Measurements from ENCODE around the gene MMP24OS. TPM values are rescaled to one million over a fixed set of nuclear protein-coding genes. Genes with fewer than 3 reads are reported as not detected.

Gene MMP24OS
- total RNA-seq, 1 experiment from 2014 or later, result 7.4 TPM

- no peak for DNase-seq
- Histone ChIP-seq H3K36me3 (replicated peaks; ENCODE audit: control insufficient read depth, insufficient read depth, low read length) (no peaks in the 10 kb centered on the region), H3K4me3 (ENCODE audit: insufficient read depth, low read depth, low read length) (no peak overlapping the region), H3K27me3 (ENCODE audit: control insufficient read depth, insufficient read depth, low read length) (no peaks in the 10 kb centered on the region)
These were observed 37.1 kb upstream of the MMP24OS start for GRCh38 chr20:35314816-35315631.

GRCh38 chr20:35312318-35312717, 34.4 kb upstream of the MMP24OS start:
- no peaks in the 10 kb centered on the region for H3K27me3 ChIP-seq (ENCODE audit: control insufficient read depth, insufficient read depth, low read length)
- no peak overlapping the region for H3K4me3 ChIP-seq (ENCODE audit: insufficient read depth, low read depth, low read length)
- no peak for DNase-seq
- H3K36me3 ChIP-seq (replicated peaks; ENCODE audit: control insufficient read depth, insufficient read depth, low read length), result no peaks in the 10 kb centered on the region

GRCh38 chr20:35311822-35312221, 33.9 kb upstream of the MMP24OS start:
- no peak for DNase-seq
- no peaks in the 10 kb centered on the region for H3K27me3 ChIP-seq (ENCODE audit: control insufficient read depth, insufficient read depth, low read length)
- H3K36me3 ChIP-seq (replicated peaks; ENCODE audit: control insufficient read depth, insufficient read depth, low read length), result no peaks in the 10 kb centered on the region

GRCh38 chr20:35311409-35311808, 33.5 kb upstream of the MMP24OS start:
- H3K27me3 ChIP-seq (ENCODE audit: control insufficient read depth, insufficient read depth, low read length), result no peaks in the 10 kb centered on the region
- H3K4me3 ChIP-seq (ENCODE audit: insufficient read depth, low read depth, low read length), result no peak overlapping the region
- H3K36me3 ChIP-seq (replicated peaks; ENCODE audit: control insufficient read depth, insufficient read depth, low read length), result no peaks in the 10 kb centered on the region; the same call in 1 of the 2 replicates
- DNase-seq, result no peak

More at GRCh38 chr20:35311822-35312221, 33.9 kb upstream of the MMP24OS start:
- H3K4me3 ChIP-seq (ENCODE audit: insufficient read depth, low read depth, low read length), result no peak overlapping the region

- H3K27me3 ChIP-seq (ENCODE audit: control insufficient read depth, insufficient read depth, low read length), result no peaks in the 10 kb centered on the region
These were observed 30.0 kb upstream of the MMP24OS start for GRCh38 chr20:35307666-35308653.

GRCh38 chr20:35306931-35307517, 29.1 kb upstream of the MMP24OS start:
- no peak overlapping the region for H3K4me3 ChIP-seq (ENCODE audit: insufficient read depth, low read depth, low read length)
- no peaks in the 10 kb centered on the region for H3K27me3 ChIP-seq (ENCODE audit: control insufficient read depth, insufficient read depth, low read length)
- peak; percentile 83 for DNase-seq
- H3K36me3 ChIP-seq (replicated peaks; ENCODE audit: control insufficient read depth, insufficient read depth, low read length), result no peaks in the 10 kb centered on the region; the same call in 1 of the 2 replicates

More at GRCh38 chr20:35307666-35308653, 30.0 kb upstream of the MMP24OS start:
- no peak for DNase-seq
- Histone ChIP-seq H3K36me3 (replicated peaks; ENCODE audit: control insufficient read depth, insufficient read depth, low read length) (no peaks in the 10 kb centered on the region; the same call in 1 of the 2 replicates), H3K4me3 (ENCODE audit: insufficient read depth, low read depth, low read length) (no peak overlapping the region)

GRCh38 chr20:35305682-35306556, 28.0 kb upstream of the MMP24OS start:
- Histone ChIP-seq H3K27me3 (ENCODE audit: control insufficient read depth, insufficient read depth, low read length) (no peaks in the 10 kb centered on the region), H3K36me3 (replicated peaks; ENCODE audit: control insufficient read depth, insufficient read depth, low read length) (no peaks in the 10 kb centered on the region; the same call in 1 of the 2 replicates), H3K4me3 (ENCODE audit: insufficient read depth, low read depth, low read length) (no peak overlapping the region)
- DNase-seq, result no peak

GRCh38 chr20:35304956-35305355, 27.0 kb upstream of the MMP24OS start:
- H3K4me3 ChIP-seq (ENCODE audit: insufficient read depth, low read depth, low read length), result no peak overlapping the region
- DNase-seq, result no peak
- H3K27me3 ChIP-seq (ENCODE audit: control insufficient read depth, insufficient read depth, low read length), result no peaks in the 10 kb centered on the region
- no peaks in the 10 kb centered on the region; the same call in 1 of the 2 replicates for H3K36me3 ChIP-seq (replicated peaks; ENCODE audit: control insufficient read depth, insufficient read depth, low read length)

- H3K27me3 ChIP-seq (ENCODE audit: control insufficient read depth, insufficient read depth, low read length), result no peaks in the 10 kb centered on the region
- no peaks in the 10 kb centered on the region; the same call in 1 of the 2 replicates for H3K36me3 ChIP-seq (replicated peaks; ENCODE audit: control insufficient read depth, insufficient read depth, low read length)
- DNase-seq, result peak; percentile 94
- peak overlapping the region; percentile 27; the same call in 1 of the 2 replicates for H3K4me3 ChIP-seq (ENCODE audit: insufficient read depth, low read depth, low read length)
These were observed 26.0 kb upstream of the MMP24OS start for GRCh38 chr20:35303735-35304491.

- Histone ChIP-seq H3K4me3 (ENCODE audit: insufficient read depth, low read depth, low read length) (no peak overlapping the region), H3K36me3 (replicated peaks; ENCODE audit: control insufficient read depth, insufficient read depth, low read length) (no peaks in the 10 kb centered on the region; the same call in 1 of the 2 replicates), H3K27me3 (ENCODE audit: control insufficient read depth, insufficient read depth, low read length) (no peaks in the 10 kb centered on the region)
- DNase-seq, result no peak
These were observed 25.4 kb upstream of the MMP24OS start for GRCh38 chr20:35303382-35303734.

GRCh38 chr20:35302421-35303335, 24.8 kb upstream of the MMP24OS start:
- no peak overlapping the region for H3K4me3 ChIP-seq (ENCODE audit: insufficient read depth, low read depth, low read length)
- DNase-seq, result no peak
- H3K36me3 ChIP-seq (replicated peaks; ENCODE audit: control insufficient read depth, insufficient read depth, low read length), result no peaks in the 10 kb centered on the region; the same call in 1 of the 2 replicates
- no peaks in the 10 kb centered on the region for H3K27me3 ChIP-seq (ENCODE audit: control insufficient read depth, insufficient read depth, low read length)

GRCh38 chr20:35301426-35301825, 23.5 kb upstream of the MMP24OS start:
- Histone ChIP-seq H3K27me3 (ENCODE audit: control insufficient read depth, insufficient read depth, low read length) (no peaks in the 10 kb centered on the region), H3K4me3 (ENCODE audit: insufficient read depth, low read depth, low read length) (no peak overlapping the region), H3K36me3 (replicated peaks; ENCODE audit: control insufficient read depth, insufficient read depth, low read length) (no peaks in the 10 kb centered on the region; the same call in 1 of the 2 replicates)
- DNase-seq, result no peak
